MCF 10A (cell line): Measurements from ENCODE around the gene SPAG16. TPM values are rescaled to one million over a fixed set of nuclear protein-coding genes. Genes with fewer than 3 reads are reported as not detected.

Experiments
- BruUV-seq: library from RNA; stranded (reverse); fragments of 400-500 nt; replicated peaks from 2 replicates; lab custom pipeline; 2021; lab: Mats Ljungman, UMichigan
- CTCF ChIA-PET: fragments of 300-600 bp; sonication (Branson Sonifier 250); formaldehyde crosslinking; extraction: SDS; loops from one replicate; lab custom pipeline; 2021; ENCODE audit warnings: antibody characterized with exemption, inconsistent platforms; lab: Yijun Ruan, JAX
- POLR2A ChIA-PET: fragments of 300-600, 350-650 bp; sonication (Branson Sonifier 250); formaldehyde crosslinking; extraction: SDS; loops from one replicate; lab custom pipeline; 2020; ENCODE audit warnings: antibody characterized with exemption, inconsistent platforms; lab: Yijun Ruan, JAX
- DNase-seq: peaks from one replicate; pipeline ENCODE4 v3.0.0-alpha.2; 2018; ENCODE audit not compliant: unreplicated experiment
- H3K27ac Mint-ChIP-seq: one replicate; pipeline ENCODE4 v1.8.0; 2022; ENCODE audit warnings: mild to moderate bottlenecking, low read depth, mixed read lengths; ENCODE audit not compliant: unreplicated experiment
- H3K27me3 Mint-ChIP-seq: one replicate; pipeline ENCODE4 v1.8.0; 2022; ENCODE audit warnings: mixed read lengths; ENCODE audit not compliant: insufficient read depth, unreplicated experiment
- H3K36me3 Mint-ChIP-seq: one replicate; pipeline ENCODE4 v1.8.0; 2022; ENCODE audit warnings: mild to moderate bottlenecking, moderate library complexity, mixed read lengths; ENCODE audit not compliant: insufficient read depth, unreplicated experiment
- H3K4me1 Mint-ChIP-seq: one replicate; pipeline ENCODE4 v1.8.0; 2022; ENCODE audit warnings: mixed read lengths; ENCODE audit not compliant: insufficient read depth, unreplicated experiment
- H3K4me3 Mint-ChIP-seq: one replicate; pipeline ENCODE4 v1.8.0; 2022; ENCODE audit warnings: mild to moderate bottlenecking, moderate library complexity, mixed read lengths; ENCODE audit not compliant: unreplicated experiment
- H3K9me3 Mint-ChIP-seq: one replicate; pipeline ENCODE4 v1.8.0; 2022; ENCODE audit warnings: mixed read lengths; ENCODE audit not compliant: unreplicated experiment
- CTCF ChIP-seq: fragments of 200-600 bp; IDR thresholded peaks from one replicate; pipeline ENCODE4 v1.8.0; 2022; ENCODE audit warnings: antibody characterized with exemption, mild to moderate bottlenecking; ENCODE audit not compliant: unreplicated experiment
- intact Hi-C: fragments of 100-400 bp; cut with micrococcal nuclease; formaldehyde crosslinking; loops from 2 replicates; pipeline ENCODE4 v1.14.1; 2022
- total RNA-seq: library from RNA; stranded (reverse); gene quantifications from 2 replicates; pipeline ENCODE4 v1.2.3, GENCODE V29; 2022

SPAG16 gene
- total RNA-seq, 1 experiment from 2014 or later, result 11.5 TPM

GRCh38 chr2:213561759-213562158 lies 277.5 kb downstream of the SPAG16 start:
- BruUV-seq, result no TSS peak

GRCh38 chr2:213562539-213563180 lies 278.4 kb downstream of the SPAG16 start:
- H3K4me1 Mint-ChIP-seq, result no peaks in the 10 kb centered on the region
- H3K27me3 Mint-ChIP-seq, result no peaks in the 10 kb centered on the region
- H3K4me3 Mint-ChIP-seq, result no peak overlapping the region
- TF ChIP-seq CTCF, result no peak
- no peaks in the 10 kb centered on the region for H3K36me3 Mint-ChIP-seq
- DNase-seq, result no peak
- no peak overlapping the region for H3K27ac Mint-ChIP-seq
- ChIA-PET POLR2A (no interaction called here), CTCF (interaction anchor here (0.6 to 0.7 kb wide), 2 partner anchors 433 to 985 kb away, joined by 3 read pairs; no protein-coding TSS in a partner anchor)
- intact Hi-C loops, result no loop called here
- no TSS peak for BruUV-seq
- H3K9me3 Mint-ChIP-seq, result no peaks in the 10 kb centered on the region

More at GRCh38 chr2:213561759-213562158, 277.5 kb downstream of the SPAG16 start:
- no peak for TF ChIP-seq CTCF
- Mint-ChIP-seq H3K27me3 (no peaks in the 10 kb centered on the region), H3K4me3 (no peak overlapping the region), H3K36me3 (no peaks in the 10 kb centered on the region), H3K4me1 (no peaks in the 10 kb centered on the region), H3K9me3 (no peaks in the 10 kb centered on the region), H3K27ac (no peak overlapping the region)
- intact Hi-C loops, result no loop called here
- no peak for DNase-seq
- POLR2A ChIA-PET, result no interaction called here
- CTCF ChIA-PET, result interaction anchor here (0.5 kb wide), 1 partner anchor 1157 kb away, joined by 3 read pairs; no protein-coding TSS in a partner anchor

- H3K4me1 Mint-ChIP-seq, result no peaks in the 10 kb centered on the region
- H3K4me3 Mint-ChIP-seq, result no peak overlapping the region
- intact Hi-C loops, result no loop called here
- ChIA-PET POLR2A (no interaction called here), CTCF (interaction anchor here (0.6 kb wide), 1 partner anchor 22 kb away, joined by 3 read pairs; no protein-coding TSS in a partner anchor)
- no peaks in the 10 kb centered on the region for H3K27me3 Mint-ChIP-seq
- no peaks in the 10 kb centered on the region for H3K9me3 Mint-ChIP-seq
- no peak for TF ChIP-seq CTCF
- no TSS peak for BruUV-seq
- no peaks in the 10 kb centered on the region for H3K36me3 Mint-ChIP-seq
- no peak for DNase-seq
- no peak overlapping the region for H3K27ac Mint-ChIP-seq
These were observed 282.6 kb downstream of the SPAG16 start for GRCh38 chr2:213566846-213567245.

GRCh38 chr2:213609570-213610170 lies 325.4 kb downstream of the SPAG16 start:
- H3K36me3 Mint-ChIP-seq, result no peaks in the 10 kb centered on the region
- intact Hi-C loops, result no loop called here
- H3K27me3 Mint-ChIP-seq, result no peaks in the 10 kb centered on the region
- BruUV-seq, result no TSS peak
- no peak for DNase-seq
- H3K9me3 Mint-ChIP-seq, result no peaks in the 10 kb centered on the region
- H3K4me1 Mint-ChIP-seq, result no peaks in the 10 kb centered on the region
- ChIA-PET POLR2A (no interaction called here), CTCF (interaction anchor here (0.7 kb wide), 1 partner anchor 15 kb away, joined by 3 read pairs; no protein-coding TSS in a partner anchor)
- no peak overlapping the region for H3K27ac Mint-ChIP-seq
- H3K4me3 Mint-ChIP-seq, result no peak overlapping the region
- TF ChIP-seq CTCF, result no peak
